GM18526 (cell line): Measurements from ENCODE around the gene PRKN.

ENCODE experiments used
- POLR2A ChIP-seq: IDR thresholded peaks from 3 replicates; pipeline ENCODE4 v1.6.1; 2011; ENCODE audit not compliant: insufficient read length; ENCODE audit errors: extremely low read depth

The PRKN gene

DNA sequence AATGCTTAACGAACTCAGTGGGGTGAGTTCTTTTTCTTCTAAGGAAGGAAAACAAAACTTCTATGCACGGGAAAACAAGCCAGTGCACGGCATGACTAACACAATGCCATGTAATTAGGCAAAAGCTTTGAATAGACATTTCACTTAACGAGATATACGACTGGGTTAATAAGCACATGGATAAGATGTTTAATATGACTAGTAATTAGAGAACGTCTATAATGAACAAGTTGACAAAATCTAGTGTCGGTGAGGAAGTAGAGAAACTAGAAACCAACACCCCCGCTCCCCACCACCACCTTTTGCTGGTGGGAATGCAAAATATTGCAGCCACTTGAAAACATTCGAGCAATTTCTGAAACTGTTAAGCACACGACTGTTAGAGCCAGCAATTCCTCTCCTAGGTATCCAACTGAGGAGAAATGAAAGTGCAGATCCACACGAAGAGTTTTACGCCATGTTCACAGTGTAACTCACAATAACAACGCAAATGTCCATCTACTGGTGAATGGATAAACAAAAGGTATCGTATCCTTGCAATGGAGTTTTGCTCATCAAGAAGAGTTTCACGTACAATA lies 808.8 kb downstream of the PRKN start:
- no peak for TF ChIP-seq POLR2A

DNA sequence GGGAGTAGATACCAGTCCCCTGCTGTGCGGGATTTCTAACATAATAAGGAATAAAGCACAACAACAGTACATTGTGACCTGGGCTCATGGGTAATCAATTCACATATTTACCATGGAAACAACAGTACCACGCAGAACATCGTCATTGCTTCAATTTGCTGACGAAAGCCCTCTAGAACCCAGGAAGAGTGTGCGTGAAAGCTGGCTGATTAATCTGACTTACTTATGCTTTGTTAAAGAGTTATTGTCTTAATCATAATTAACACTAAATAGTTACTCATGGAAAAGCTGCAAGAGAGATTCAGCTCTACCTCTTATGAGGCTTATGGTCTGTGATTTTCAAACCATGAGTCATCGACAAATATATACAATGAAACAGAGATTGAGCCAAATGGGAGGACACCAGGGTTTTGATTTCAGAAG lies 809.4 kb downstream of the PRKN start:
- TF ChIP-seq POLR2A: no peak

DNA sequence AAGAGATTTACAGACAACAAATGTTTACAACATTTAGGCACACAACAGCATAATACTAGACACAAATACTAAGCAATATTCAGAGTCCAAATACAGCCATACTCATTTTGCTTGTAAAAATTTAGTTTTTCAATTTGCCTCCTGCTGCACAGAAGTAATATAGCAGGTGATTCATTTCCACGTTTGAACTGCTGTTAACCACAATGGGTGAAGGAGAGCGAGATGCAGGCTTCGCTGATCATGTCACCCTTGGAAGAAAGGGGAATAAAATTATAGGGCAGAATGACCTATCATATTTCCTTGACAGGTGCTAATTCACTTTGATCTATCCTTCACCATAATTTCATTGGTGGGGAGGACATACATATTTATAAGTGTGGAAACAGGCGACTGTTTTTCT lies 809.9 kb downstream of the PRKN start:
- TF ChIP-seq POLR2A: no peak

DNA sequence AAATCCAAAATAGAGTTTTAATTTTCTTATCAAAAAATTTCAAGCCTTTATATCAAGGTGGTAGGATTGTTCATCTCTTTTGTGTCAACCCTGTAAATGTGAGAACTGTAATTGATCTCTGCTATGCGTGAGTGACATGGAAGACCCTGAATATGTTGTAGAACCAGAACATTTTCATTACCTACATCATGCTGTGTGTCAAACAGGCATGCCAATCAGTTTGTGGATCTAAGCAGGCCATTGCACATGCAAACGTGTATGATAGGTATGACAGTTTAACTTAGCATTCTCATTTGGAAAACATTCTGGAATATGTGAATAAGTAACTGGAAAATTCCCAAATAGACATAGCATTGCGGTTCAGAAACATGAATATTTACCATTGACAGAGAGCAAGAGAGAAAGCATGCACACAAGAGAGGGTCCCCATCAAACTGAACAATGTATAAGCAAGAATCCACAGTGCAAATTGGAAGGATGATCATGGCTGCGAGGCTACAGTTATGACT lies 812.1 kb downstream of the PRKN start:
- no peak for TF ChIP-seq POLR2A

DNA sequence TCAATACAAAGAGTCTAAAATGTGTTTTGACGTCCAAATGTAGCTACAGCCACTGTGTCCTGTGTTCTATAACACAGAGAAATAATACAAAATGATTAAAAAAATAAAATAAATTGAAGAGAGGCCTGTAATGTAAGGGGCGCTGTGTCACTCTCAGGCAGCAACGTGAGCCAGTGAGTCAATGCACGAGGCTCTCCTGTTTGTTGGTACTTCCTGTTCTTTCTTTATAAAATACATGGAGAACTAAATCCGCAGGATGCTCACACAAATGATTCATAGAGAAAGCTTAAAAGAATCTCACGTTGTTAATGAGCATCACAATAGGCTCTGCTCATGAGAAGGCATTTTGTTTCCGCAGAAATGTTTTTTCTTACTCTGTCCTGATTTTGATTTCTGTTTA lies 818.7 kb downstream of the PRKN start:
- TF ChIP-seq POLR2A: no peak

DNA sequence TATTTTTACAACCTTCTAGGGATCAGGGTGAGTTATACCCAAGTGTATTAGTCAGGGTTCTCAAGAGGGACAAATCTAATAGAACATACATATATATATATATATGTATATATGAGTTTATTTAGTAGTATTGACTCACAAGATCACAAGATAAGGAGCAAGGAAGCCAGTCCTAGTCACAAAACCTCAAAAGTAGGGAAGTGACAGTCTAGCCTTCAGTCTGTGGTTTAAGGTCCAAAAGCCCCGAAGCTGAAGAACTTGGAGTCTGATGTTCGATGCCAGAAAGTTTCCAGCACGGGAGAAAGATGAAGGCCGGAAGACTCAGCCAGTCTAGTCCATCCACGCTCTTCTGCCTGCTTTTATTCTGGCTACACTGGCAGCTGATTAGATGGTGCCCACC lies 821.0 kb downstream of the PRKN start:
- TF ChIP-seq POLR2A: no peak

DNA sequence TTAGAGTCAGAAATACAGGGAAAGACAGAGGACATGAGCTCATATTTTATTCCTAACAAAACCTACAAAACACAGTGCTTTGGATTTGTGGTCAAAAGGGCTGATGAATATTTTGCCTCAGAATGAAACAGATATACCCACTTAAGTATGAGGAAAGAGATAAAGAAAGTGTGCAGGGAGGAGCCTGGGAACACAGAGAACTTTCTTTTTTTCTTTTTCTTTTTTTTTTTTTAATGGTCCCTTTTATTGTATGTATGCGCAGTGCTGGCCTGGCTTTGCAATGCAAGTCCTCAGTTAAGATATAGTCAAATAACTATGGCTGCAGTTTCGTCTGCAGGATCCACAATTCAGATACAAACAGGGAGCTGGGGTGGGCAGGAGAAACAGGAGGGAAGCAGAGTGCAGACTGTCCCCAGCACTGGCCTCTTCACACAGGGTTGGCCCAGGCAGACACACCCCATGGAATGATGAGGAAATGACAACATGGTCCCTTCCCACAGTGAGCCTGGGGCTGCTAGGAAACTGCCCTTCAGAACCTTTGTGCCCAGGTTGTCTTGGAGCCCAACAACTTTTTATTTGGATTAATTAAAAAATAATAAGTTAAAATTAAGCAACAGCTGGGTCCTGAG lies 823.9 kb downstream of the PRKN start:
- no peak for TF ChIP-seq POLR2A

DNA sequence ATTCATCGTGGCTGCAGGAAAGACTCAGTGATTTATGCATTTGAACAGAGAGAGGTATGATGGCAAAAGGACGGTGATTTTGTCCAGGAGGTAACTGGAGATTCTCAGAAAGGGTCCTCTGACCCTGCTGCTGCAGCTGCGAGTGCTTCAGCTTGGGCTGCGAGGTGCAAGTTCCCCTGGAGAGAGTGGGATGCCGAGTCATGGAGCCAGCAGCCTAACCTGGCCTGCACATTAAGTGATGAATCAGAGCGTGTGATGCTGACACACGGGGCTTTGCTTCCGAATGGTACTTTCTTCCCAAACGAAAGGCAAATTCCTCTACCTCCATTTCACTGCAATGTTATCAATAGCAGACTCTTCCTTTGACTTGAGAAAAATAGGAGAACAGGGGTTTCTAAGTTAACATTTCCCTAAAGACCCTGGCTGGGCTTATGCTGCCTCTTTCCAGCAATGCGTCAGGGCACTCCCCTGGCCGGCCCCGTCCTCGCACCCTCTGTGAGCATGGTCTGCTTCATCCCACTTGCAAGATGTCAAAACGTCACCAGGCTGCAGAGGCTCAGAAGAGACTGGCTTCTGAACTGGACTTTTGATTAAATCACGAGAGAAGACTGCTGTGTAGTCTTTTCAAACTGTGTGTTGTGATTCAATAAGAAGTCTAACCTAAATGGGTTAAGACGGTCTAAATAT lies 825.7 kb downstream of the PRKN start:
- TF ChIP-seq POLR2A: no peak

DNA sequence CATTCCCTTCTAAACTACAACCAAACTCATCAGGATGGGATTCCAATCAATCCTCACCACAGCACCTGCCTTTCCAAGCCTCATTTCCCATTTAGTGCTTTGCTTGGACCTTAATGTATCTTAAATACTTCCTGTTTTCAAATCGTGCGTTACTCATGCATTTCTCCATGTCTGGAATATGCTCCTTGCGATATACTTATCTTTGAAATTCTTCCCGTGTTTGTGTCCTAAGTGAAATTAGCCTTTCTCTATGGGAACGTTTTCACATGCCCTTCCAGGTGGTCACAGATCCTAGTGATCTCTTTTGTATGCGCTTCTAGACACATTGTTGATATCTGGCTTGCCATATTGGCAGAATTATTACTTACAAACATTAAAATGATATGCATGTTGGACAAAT lies 833.1 kb downstream of the PRKN start:
- no peak for TF ChIP-seq POLR2A

DNA sequence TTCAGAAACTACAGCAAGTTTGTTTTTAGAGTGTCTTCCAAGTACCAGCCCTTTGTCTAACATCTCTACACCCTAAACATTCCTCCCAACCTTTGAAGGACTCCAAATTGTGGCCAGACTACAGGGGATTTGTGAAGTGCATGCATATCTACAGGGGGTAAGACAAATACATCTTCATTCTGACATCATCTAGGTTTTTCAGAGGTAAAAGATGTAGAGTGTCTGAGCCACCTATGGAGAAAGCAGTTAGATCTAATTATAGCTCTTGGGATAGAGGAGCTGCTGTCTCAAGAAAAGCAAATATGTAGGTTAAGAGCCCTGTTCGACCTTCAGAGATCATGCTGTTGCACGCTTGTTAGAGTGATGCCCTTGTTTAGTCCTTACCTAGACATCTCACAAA lies 836.0 kb downstream of the PRKN start:
- no peak for TF ChIP-seq POLR2A

DNA sequence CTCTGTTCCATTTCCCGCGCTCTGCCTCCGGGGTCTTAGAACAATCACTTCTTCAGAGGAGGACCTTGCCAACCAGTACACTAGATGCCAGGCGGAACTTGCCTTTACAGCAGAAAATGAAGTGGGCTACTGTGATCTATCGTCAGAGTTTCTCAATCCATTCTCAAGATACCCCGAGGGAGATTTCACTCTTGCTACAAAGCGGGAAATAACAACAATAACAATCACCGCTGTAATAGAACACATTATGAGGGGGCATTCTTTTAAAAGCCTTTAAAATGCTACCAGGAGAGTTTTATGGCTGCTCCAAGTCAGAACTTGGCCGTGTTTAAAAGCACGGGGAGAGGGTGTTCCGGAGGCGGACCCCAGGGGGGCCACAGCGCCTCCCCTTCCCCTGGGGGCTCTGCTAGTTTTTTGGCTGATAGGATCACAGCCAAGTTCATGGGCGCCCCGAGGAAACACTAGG lies 836.7 kb downstream of the PRKN start:
- TF ChIP-seq POLR2A: no peak

DNA sequence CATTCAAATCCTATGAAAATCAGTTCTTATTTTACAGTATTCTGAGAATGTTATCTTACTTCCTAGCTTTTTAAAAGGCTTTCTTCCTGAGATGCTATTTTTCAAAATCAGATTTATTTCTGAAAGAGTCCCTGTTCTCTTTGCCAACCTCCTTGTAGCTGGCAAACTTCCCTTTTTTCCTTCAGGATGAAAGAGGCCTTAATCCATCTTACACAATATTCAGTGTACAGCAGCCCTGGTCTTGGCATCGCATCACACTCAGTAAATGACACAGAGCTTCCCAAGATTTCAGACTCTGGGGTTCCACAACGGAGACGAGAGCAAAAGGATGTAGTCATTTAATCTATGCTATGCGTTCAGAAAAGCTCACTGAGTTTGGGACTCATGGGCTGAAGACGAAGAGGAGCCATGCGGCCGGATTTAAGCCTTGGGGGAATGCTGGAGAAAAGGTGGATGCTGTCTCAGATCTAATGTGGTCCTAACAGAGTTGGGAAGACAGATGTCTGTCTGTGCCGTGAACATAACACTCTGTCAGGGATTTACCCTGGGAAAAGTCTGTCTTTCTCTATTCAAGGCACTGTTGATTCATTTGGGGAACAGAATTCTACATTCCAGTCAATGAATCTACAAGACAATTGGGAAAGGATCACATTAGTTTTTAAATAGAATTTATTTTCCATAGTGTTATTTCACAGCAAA lies 837.3 kb downstream of the PRKN start:
- no peak for TF ChIP-seq POLR2A

DNA sequence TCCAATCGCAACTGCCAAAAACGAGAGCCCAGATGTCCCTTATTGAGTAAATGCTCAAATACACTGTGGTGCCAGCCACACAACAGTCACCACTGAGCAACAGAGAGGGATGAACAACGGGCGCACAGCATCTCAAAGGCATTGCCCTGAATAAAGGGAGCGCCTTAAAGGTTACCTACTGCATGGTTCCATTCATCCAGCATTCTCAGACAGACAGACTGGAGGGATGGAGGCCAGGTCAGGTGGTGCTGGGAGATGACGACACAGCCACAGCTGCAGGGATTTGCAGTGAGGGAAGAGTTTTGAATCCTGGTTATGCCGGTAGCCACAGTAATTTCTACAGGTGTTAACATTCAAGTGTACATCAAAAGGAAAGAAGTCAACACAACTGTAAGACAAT lies 838.2 kb downstream of the PRKN start:
- no peak for TF ChIP-seq POLR2A

DNA sequence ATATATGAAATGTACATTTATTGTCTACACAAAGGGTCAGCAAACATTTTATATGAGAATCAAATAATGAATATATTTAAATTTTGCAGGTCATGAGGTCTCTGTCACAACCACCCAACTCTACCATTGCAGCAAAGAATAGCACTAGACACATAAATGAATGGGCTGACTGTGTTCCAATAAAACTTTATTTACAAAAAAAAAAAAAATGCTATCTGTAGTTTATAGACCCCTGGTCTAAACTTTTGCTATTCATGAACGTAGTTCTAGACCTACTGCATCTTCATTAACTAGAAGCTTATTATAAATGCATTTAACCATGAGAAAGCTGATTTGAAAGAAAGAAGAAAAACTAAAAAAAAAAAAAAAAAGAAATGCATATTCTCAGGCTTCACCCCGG lies 842.8 kb downstream of the PRKN start:
- TF ChIP-seq POLR2A: no peak

DNA sequence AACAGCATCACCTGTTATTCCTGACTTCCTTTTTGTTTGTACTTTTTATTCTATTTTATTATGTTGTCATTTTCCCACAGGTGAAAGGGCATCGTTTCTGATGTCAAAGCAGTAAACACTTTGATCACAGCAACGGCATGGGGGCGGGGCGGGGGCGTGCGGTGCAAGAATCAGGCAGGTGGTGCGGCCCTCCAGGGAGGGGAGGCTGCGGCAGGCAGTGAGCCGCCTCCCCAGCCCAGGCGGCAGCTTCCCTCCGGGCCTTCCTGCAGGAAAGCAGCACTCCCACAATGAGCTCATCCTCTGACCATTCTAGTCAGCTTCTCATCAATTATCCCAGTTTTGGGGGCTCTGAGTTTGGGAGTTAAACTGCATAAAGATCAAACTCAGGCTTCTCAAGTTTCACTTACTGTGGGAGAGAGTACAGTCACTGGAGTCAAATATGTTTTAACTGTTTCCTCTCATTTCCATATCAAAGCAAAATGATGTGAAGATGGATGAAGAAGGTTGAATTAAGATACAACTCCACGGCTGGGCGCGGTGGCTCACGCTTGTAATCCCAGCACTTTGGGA lies 845.3 kb downstream of the PRKN start:
- TF ChIP-seq POLR2A: no peak
